ENCODE measurements around the gene PSAT1. TPM values are rescaled to one million over a fixed set of nuclear protein-coding genes. Genes with fewer than 3 reads are reported as not detected.

PSAT1 gene
- total RNA-seq, 1 experiment from 2014 or later, result 45.6 TPM

DNA sequence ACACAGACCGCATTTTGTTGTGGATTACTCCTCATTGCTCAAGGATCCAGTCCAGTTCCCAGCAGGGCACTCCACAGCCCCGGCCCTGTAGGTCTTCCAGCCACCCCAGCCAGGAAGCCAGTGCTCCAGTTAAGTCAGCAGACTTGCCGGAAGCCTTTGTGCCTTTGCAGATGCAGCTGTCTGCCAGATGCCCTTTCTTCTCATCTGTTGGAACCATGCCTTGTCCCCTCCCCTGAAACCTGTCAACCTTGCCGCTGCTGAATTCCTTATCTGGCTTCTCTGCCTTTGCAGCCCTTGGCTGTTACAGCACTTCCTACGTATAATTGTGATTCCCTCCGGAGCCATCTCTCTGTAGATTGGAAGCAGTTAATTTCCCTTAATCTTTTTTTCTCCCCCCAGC lies 28.4 kb downstream of the PSAT1 start:
- BruUV-seq (replicated peaks), result no TSS peak
- H3K4me1 ChIP-seq (ENCODE audit: insufficient read depth, low read length), result no peaks in the 10 kb centered on the region
- no peaks in the 10 kb centered on the region for H4K20me1 ChIP-seq (ENCODE audit: low read length)
- no peak overlapping the region for H2AFZ ChIP-seq (ENCODE audit: low read length)
- intact Hi-C loops (cut with micrococcal nuclease), result no loop called here
- no peak overlapping the region for H3K4me3 ChIP-seq (ENCODE audit: low read length)
- H3K27ac ChIP-seq (ENCODE audit: low read length), result no peak overlapping the region
- no peak overlapping the region for H3K4me2 ChIP-seq (ENCODE audit: low read length)
- ATAC-seq (no peak), DNase-seq (no peak)
- H3K9ac ChIP-seq (ENCODE audit: low read length), result no peak overlapping the region
- TF ChIP-seq EZH2phosphoT487 (IDR thresholded peaks at IDR 0.05; ENCODE audit: borderline replicate concordance, low read length) (no peak), EZH2 (IDR thresholded peaks at IDR 0.05; ENCODE audit: low read length, unreplicated experiment) (no peak)
- TF ChIP-seq, protein P1, sequence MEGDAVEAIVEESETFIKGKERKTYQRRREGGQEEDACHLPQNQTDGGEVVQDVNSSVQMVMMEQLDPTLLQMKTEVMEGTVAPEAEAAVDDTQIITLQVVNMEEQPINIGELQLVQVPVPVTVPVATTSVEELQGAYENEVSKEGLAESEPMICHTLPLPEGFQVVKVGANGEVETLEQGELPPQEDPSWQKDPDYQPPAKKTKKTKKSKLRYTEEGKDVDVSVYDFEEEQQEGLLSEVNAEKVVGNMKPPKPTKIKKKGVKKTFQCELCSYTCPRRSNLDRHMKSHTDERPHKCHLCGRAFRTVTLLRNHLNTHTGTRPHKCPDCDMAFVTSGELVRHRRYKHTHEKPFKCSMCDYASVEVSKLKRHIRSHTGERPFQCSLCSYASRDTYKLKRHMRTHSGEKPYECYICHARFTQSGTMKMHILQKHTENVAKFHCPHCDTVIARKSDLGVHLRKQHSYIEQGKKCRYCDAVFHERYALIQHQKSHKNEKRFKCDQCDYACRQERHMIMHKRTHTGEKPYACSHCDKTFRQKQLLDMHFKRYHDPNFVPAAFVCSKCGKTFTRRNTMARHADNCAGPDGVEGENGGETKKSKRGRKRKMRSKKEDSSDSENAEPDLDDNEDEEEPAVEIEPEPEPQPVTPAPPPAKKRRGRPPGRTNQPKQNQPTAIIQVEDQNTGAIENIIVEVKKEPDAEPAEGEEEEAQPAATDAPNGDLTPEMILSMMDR (conservative IDR thresholded peaks at IDR 0.05; ENCODE audit: low read depth, low read length), result no peak
- H3K27me3 ChIP-seq (ENCODE audit: low read length), result no peaks in the 10 kb centered on the region
- H3F3A ChIP-seq (ENCODE audit: low read length, unreplicated experiment), result no peaks in the 10 kb centered on the region
- H3K9me2 ChIP-seq (replicated peaks; ENCODE audit: low read length), result no peaks in the 10 kb centered on the region
- CTCF ChIA-PET, result no interaction called here
- H3K9me3 ChIP-seq (ENCODE audit: low read length), result no peaks in the 10 kb centered on the region
- POLR2A ChIA-PET (ENCODE audit: unreplicated experiment), result no interaction called here
- H3K36me3 ChIP-seq (ENCODE audit: low read depth, low read length), result peaks cover 6% of the 10 kb centered on the region; the same call in 1 of the 2 replicates
- H3K79me2 ChIP-seq (ENCODE audit: low read length), result no peaks in the 10 kb centered on the region

GRCh38 chr9:78325846-78326360 lies 29.0 kb downstream of the PSAT1 start:
- no peaks in the 10 kb centered on the region for H4K20me1 ChIP-seq (ENCODE audit: low read length)
- H3K9me2 ChIP-seq (replicated peaks; ENCODE audit: low read length), result no peaks in the 10 kb centered on the region
- H3K27me3 ChIP-seq (ENCODE audit: low read length), result no peaks in the 10 kb centered on the region
- H3F3A ChIP-seq (ENCODE audit: low read length, unreplicated experiment), result no peaks in the 10 kb centered on the region
- no peak for ATAC-seq
- ChIA-PET CTCF (no interaction called here), POLR2A (ENCODE audit: unreplicated experiment) (no interaction called here)
- H3K9ac ChIP-seq (ENCODE audit: low read length), result no peak overlapping the region
- H3K4me3 ChIP-seq (ENCODE audit: low read length), result no peak overlapping the region
- no peak overlapping the region for H3K27ac ChIP-seq (ENCODE audit: low read length)
- H3K36me3 ChIP-seq (ENCODE audit: low read depth, low read length), result peaks cover 6% of the 10 kb centered on the region; the same call in 1 of the 2 replicates
- BruUV-seq (replicated peaks), result no TSS peak
- no peaks in the 10 kb centered on the region for H3K79me2 ChIP-seq (ENCODE audit: low read length)
- no peaks in the 10 kb centered on the region for H3K9me3 ChIP-seq (ENCODE audit: low read length)
- intact Hi-C loops (cut with micrococcal nuclease), result no loop called here
- H2AFZ ChIP-seq (ENCODE audit: low read length), result no peak overlapping the region
- TF ChIP-seq EZH2phosphoT487 (IDR thresholded peaks at IDR 0.05; ENCODE audit: borderline replicate concordance, low read length) (no peak), EZH2 (IDR thresholded peaks at IDR 0.05; ENCODE audit: low read length, unreplicated experiment) (no peak)
- TF ChIP-seq, protein P1 (conservative IDR thresholded peaks at IDR 0.05; ENCODE audit: low read depth, low read length), result no peak
- DNase-seq, result no peak
- H3K4me2 ChIP-seq (ENCODE audit: low read length), result no peak overlapping the region
- H3K4me1 ChIP-seq (ENCODE audit: insufficient read depth, low read length), result no peaks in the 10 kb centered on the region

DNA sequence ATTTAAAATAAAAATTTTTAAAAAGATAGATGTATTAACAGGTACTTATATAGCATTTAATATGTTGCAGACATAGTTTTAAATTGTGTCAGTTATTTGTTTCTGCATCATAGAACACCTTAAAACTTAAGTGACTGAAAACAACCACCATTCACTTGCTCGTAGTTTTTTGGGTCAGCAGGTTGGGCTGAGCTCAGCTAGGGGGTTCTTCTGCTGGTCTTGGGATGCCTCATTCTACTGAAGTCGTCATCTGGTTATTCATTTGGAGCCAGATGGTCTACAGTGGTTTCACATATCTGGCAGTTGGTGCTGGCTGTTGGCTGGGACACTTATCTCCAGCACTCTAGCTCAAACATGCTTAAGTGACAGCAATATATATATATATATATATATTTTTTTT lies 29.6 kb downstream of the PSAT1 start:
- DNase-seq (no peak), ATAC-seq (no peak)
- Histone ChIP-seq H3K9me3 (ENCODE audit: low read length) (no peaks in the 10 kb centered on the region), H3K27me3 (ENCODE audit: low read length) (no peaks in the 10 kb centered on the region), H2AFZ (ENCODE audit: low read length) (no peak overlapping the region), H3K36me3 (ENCODE audit: low read depth, low read length) (0 out of 2 replicates have a peak, but pooled peaks cover 6% of the 10 kb centered on the region), H3K4me1 (ENCODE audit: insufficient read depth, low read length) (no peaks in the 10 kb centered on the region), H3F3A (ENCODE audit: low read length, unreplicated experiment) (no peaks in the 10 kb centered on the region), H4K20me1 (ENCODE audit: low read length) (no peaks in the 10 kb centered on the region), H3K9ac (ENCODE audit: low read length) (no peak overlapping the region), H3K4me2 (ENCODE audit: low read length) (no peak overlapping the region), H3K79me2 (ENCODE audit: low read length) (no peaks in the 10 kb centered on the region), H3K4me3 (ENCODE audit: low read length) (no peak overlapping the region), H3K27ac (ENCODE audit: low read length) (no peak overlapping the region), H3K9me2 (replicated peaks; ENCODE audit: low read length) (no peaks in the 10 kb centered on the region)
- BruUV-seq (replicated peaks), result no TSS peak
- intact Hi-C loops (cut with micrococcal nuclease), result no loop called here
- TF ChIP-seq, protein P1 (conservative IDR thresholded peaks at IDR 0.05; ENCODE audit: low read depth, low read length), result no peak
- no peak for TF ChIP-seq EZH2 (IDR thresholded peaks at IDR 0.05; ENCODE audit: low read length, unreplicated experiment)
- TF ChIP-seq EZH2phosphoT487 (IDR thresholded peaks at IDR 0.05; ENCODE audit: borderline replicate concordance, low read length), result no peak
- CTCF ChIA-PET, result no interaction called here
- POLR2A ChIA-PET (ENCODE audit: unreplicated experiment), result no interaction called here
